ENCODE measurements around the gene THBS2.
A peak's percentile ranks its signal among the peaks of the same experiment; 100 is the strongest.
"Not testable (repeated sequence)": the region's sequence is repeated elsewhere in the genome, so short reads cannot be mapped to it uniquely, and the experiment has no call there.

THBS2 gene

GRCh38 chr6:169185692-169186485 is 67.8 kb downstream of the THBS2 start:
- Mint-ChIP-seq H3K4me1 (peaks cover 51% of the 10 kb centered on the region), H3K9me3 (peaks cover 6% of the 10 kb centered on the region), H3K36me3 (ENCODE audit: low read depth) (no peaks in the 10 kb centered on the region), H3K27ac (peak overlapping the region in 1 of 3 experiments; percentile 28), H3K27me3 (ENCODE audit: low read depth) (peaks cover 4% of the 10 kb centered on the region), H3K4me3 (no peak overlapping the region)
- no peak for TF ChIP-seq CTCF (IDR thresholded peaks at IDR 0.05; ENCODE audit: unreplicated experiment in 3 of 3)

- peaks cover 4% of the 10 kb centered on the region for H3K27me3 Mint-ChIP-seq (ENCODE audit: low read depth)
- peak overlapping the region in 2 of 3 experiments; percentile 31 to 81 for H3K27ac Mint-ChIP-seq
- H3K9me3 Mint-ChIP-seq = peaks cover 8% of the 10 kb centered on the region
- TF ChIP-seq CTCF (IDR thresholded peaks at IDR 0.05; ENCODE audit: unreplicated experiment in 3 of 3) = no peak
- H3K4me1 Mint-ChIP-seq = peaks cover 42% of the 10 kb centered on the region
- no peak overlapping the region for H3K4me3 Mint-ChIP-seq
- no peaks in the 10 kb centered on the region for H3K36me3 Mint-ChIP-seq (ENCODE audit: low read depth)
Observed at GRCh38 chr6:169185011-169185521, 68.6 kb downstream of the THBS2 start.

GRCh38 chr6:169184419-169184818 is 69.2 kb downstream of the THBS2 start:
- Mint-ChIP-seq H3K27me3 (ENCODE audit: low read depth) (peaks cover 4% of the 10 kb centered on the region), H3K4me3 (no peak overlapping the region), H3K4me1 (peaks cover 36% of the 10 kb centered on the region), H3K27ac (peak overlapping the region in 2 of 3 experiments; percentile 31 to 81), H3K36me3 (ENCODE audit: low read depth) (no peaks in the 10 kb centered on the region), H3K9me3 (peaks cover 8% of the 10 kb centered on the region)
- no peak for TF ChIP-seq CTCF (IDR thresholded peaks at IDR 0.05; ENCODE audit: unreplicated experiment in 3 of 3)

DNA sequence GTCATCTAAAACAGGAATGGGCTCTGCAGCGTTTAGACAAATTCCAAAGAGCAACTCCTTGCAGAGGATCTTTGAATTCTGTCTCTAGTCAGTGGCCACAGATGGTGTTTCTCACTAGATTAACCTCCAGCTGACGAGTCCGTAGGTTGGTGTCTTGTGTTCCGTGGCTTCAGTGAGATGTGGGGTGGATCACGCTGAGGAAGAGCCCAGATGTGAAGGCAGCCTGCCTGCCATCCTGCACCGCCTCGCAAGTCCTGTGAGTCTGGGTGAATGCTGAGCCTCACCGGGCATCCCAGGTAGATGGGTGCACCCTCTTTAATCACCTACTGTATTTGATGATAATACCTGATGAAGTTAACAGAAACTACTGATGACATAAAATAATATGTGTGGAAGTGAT is 70.4 kb downstream of the THBS2 start:
- Mint-ChIP-seq H3K9me3 (peaks cover 8% of the 10 kb centered on the region), H3K4me1 (peaks cover 29% of the 10 kb centered on the region), H3K4me3 (no peak overlapping the region), H3K27me3 (ENCODE audit: low read depth) (peaks cover 4% of the 10 kb centered on the region), H3K27ac (peak overlapping the region in 2 of 3 experiments; percentile 31 to 70), H3K36me3 (ENCODE audit: low read depth) (no peaks in the 10 kb centered on the region)
- TF ChIP-seq CTCF (IDR thresholded peaks at IDR 0.05; ENCODE audit: unreplicated experiment in 3 of 3) = no peak

GRCh38 chr6:169179831-169180230 is 73.8 kb downstream of the THBS2 start:
- Mint-ChIP-seq H3K27ac (peak overlapping the region in 1 of 3 experiments; percentile 88), H3K4me1 (peaks cover 41% of the 10 kb centered on the region)
- not testable (repeated sequence) for H3K27me3 Mint-ChIP-seq (ENCODE audit: low read depth); H3K36me3 Mint-ChIP-seq (ENCODE audit: low read depth); H3K9me3 Mint-ChIP-seq; H3K4me3 Mint-ChIP-seq

GRCh38 chr6:169177516-169178166 is 76.0 kb downstream of the THBS2 start:
- H3K4me1 Mint-ChIP-seq = peaks cover 35% of the 10 kb centered on the region
- no peak for TF ChIP-seq CTCF (IDR thresholded peaks at IDR 0.05; ENCODE audit: unreplicated experiment in 3 of 3)
- H3K27me3 Mint-ChIP-seq (ENCODE audit: low read depth) = no peaks in the 10 kb centered on the region
- no peaks in the 10 kb centered on the region for H3K36me3 Mint-ChIP-seq (ENCODE audit: low read depth)
- H3K9me3 Mint-ChIP-seq = peaks cover 8% of the 10 kb centered on the region
- peak overlapping the region; percentile 73 to 94 (median 88) for H3K27ac Mint-ChIP-seq
- no peak overlapping the region for H3K4me3 Mint-ChIP-seq
